DND-41 (cell line): Measurements from ENCODE around the gene CHAT.

Experiments
- ATAC-seq: fragments of 200-7000 bp; cut with Tn5 transposase; 3 replicates; pipeline ENCODE4 v1.9.1; 2021; ENCODE audit warnings: low read depth; ENCODE audit not compliant: insufficient read depth
- DNase-seq: peaks from one replicate; pipeline ENCODE4 v3.0.0-alpha.2; 2020
- H2AFZ ChIP-seq: 2 replicates; pipeline ENCODE4 v1.6.0; 2012; ENCODE audit warnings: low read depth, low read length
- H3K27ac ChIP-seq: 2 replicates; pipeline ENCODE4 v1.5.1; 2012; ENCODE audit warnings: low read length, inconsistent platforms
- H3K27me3 ChIP-seq: fragments of 200-600 bp; sonication (generic); 2 replicates; pipeline ENCODE4 v1.6.0; 2012; ENCODE audit warnings: low read length, mild to moderate bottlenecking, inconsistent platforms; ENCODE audit not compliant: insufficient read depth, poor library complexity
- H3K36me3 ChIP-seq: 2 replicates; pipeline ENCODE4 v1.5.1; 2012; ENCODE audit warnings: low read length, inconsistent platforms; ENCODE audit not compliant: insufficient read depth
- H3K4me1 ChIP-seq: 2 replicates; pipeline ENCODE4 v1.5.1; 2012; ENCODE audit warnings: mild to moderate bottlenecking, low read length; ENCODE audit not compliant: insufficient read depth
- H3K4me2 ChIP-seq: 2 replicates; pipeline ENCODE4 v1.6.0; 2012; ENCODE audit warnings: mild to moderate bottlenecking, moderate library complexity, low read length, inconsistent platforms; ENCODE audit not compliant: insufficient read depth
- H3K4me3 ChIP-seq, 2 experiments: fragments of 200-600 bp in 1 of 2; shearing (Covaris generic) in 1 of 2; 2 replicates each; pipeline ENCODE4 v1.5.1; 2012 to 2016; ENCODE audit warnings: inconsistent platforms in 2 of 2, low read length in 2 of 2, mild to moderate bottlenecking in 2 of 2, low read depth in 1 of 2, moderate library complexity in 1 of 2
- H3K79me2 ChIP-seq: 2 replicates; pipeline ENCODE4 v1.6.0; 2012; ENCODE audit warnings: low read length, inconsistent platforms; ENCODE audit not compliant: insufficient read depth
- H3K9ac ChIP-seq: 2 replicates; pipeline ENCODE4 v1.6.0; 2012; ENCODE audit warnings: low read depth, mild to moderate bottlenecking, inconsistent platforms, low read length, moderate library complexity
- H3K9me3 ChIP-seq: 2 replicates; pipeline ENCODE4 v1.5.1; 2012; ENCODE audit warnings: low read length, moderate library complexity, mild to moderate bottlenecking, inconsistent platforms; ENCODE audit not compliant: insufficient read depth, severe bottlenecking
- H4K20me1 ChIP-seq: 2 replicates; pipeline ENCODE4 v1.6.0; 2012; ENCODE audit warnings: low read length; ENCODE audit not compliant: insufficient read depth
- CTCF ChIP-seq: IDR thresholded peaks from 2 replicates; pipeline ENCODE4 v1.5.1; 2012; ENCODE audit warnings: borderline replicate concordance, low read length, moderate library complexity, mild to moderate bottlenecking; ENCODE audit not compliant: poor library complexity, severe bottlenecking; ENCODE audit errors: extremely low read depth
- EZH2 ChIP-seq: IDR thresholded peaks from 3 replicates; pipeline ENCODE4 v1.6.1; 2012; ENCODE audit warnings: borderline replicate concordance, low read depth, mild to moderate bottlenecking, moderate library complexity, low read length, inconsistent platforms; ENCODE audit not compliant: severe bottlenecking

The CHAT gene

DNA sequence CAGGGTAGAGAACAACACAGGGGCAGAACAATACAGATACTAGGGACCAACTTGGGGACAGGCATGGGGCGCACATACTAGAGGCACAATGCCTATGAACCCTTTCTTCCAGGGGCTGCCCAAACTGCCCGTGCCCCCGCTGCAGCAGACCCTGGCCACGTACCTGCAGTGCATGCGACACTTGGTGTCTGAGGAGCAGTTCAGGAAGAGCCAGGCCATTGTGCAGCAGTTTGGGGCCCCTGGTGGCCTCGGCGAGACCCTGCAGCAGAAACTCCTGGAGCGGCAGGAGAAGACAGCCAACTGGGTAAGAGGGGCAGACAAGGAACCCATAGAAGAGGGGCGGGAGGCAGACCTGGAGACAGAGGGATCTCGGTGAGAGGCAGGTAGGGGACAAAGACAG is 5.8 kb downstream of the CHAT start:
- Histone ChIP-seq H3K9ac (no peak overlapping the region), H4K20me1 (no peaks in the 10 kb centered on the region; the same call in 1 of the 2 replicates), H3K79me2 (no peaks in the 10 kb centered on the region), H3K27me3 (no peaks in the 10 kb centered on the region), H3K4me3 (no peak overlapping the region), H2AFZ (no peak overlapping the region), H3K4me2 (no peak overlapping the region), H3K9me3 (no peaks in the 10 kb centered on the region), H3K36me3 (no peaks in the 10 kb centered on the region), H3K27ac (no peak overlapping the region), H3K4me1 (no peaks in the 10 kb centered on the region)
- ATAC-seq (no peak), DNase-seq (no peak)
- TF ChIP-seq EZH2 (no peak), CTCF (peak; percentile 28)

- no peaks in the 10 kb centered on the region for H3K9me3 ChIP-seq
- no peak overlapping the region for H3K4me3 ChIP-seq
- no peaks in the 10 kb centered on the region for H3K4me1 ChIP-seq
- TF ChIP-seq EZH2 = no peak
- TF ChIP-seq CTCF = no peak
- no peaks in the 10 kb centered on the region for H3K36me3 ChIP-seq
- ATAC-seq (no peak), DNase-seq (no peak)
- no peaks in the 10 kb centered on the region for H3K79me2 ChIP-seq
- H3K27me3 ChIP-seq = no peaks in the 10 kb centered on the region
- no peak overlapping the region for H2AFZ ChIP-seq
- no peak overlapping the region for H3K27ac ChIP-seq
- H3K4me2 ChIP-seq = no peak overlapping the region
- H4K20me1 ChIP-seq = no peaks in the 10 kb centered on the region; the same call in 1 of the 2 replicates
- no peak overlapping the region for H3K9ac ChIP-seq
Observed at GRCh38 chr10:49620286-49620810, 6.5 kb downstream of the CHAT start.

DNA sequence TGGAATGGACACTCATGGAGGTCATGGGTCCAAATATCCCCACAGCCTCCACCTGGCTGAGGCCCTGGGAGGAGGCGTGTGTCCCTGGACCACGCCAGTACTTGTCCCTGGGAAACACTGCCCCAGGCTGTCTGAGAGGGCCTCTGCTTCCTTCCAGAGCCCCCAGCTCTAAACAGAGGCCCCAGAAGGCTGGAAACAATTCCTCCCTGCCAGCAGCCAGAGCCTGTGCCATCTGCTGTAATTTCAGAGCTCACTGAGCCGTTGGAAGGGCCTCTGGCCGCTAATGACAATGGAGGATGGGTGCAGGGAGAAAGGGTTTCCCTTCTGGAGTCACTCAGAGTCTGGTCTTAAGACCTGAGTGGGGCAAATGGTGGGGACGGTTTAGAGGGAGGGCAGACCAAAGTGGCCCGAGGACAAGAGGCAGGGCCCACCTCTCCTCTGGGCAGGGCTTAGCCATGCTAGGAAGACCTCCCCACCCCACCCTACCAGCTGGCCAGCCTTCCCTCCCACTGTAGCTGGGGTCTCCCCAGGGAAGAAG is 7.1 kb downstream of the CHAT start:
- Histone ChIP-seq H3K9me3 (no peaks in the 10 kb centered on the region), H3K79me2 (no peaks in the 10 kb centered on the region), H4K20me1 (no peaks in the 10 kb centered on the region; the same call in 1 of the 2 replicates), H3K36me3 (no peaks in the 10 kb centered on the region), H3K4me3 (no peak overlapping the region), H3K9ac (no peak overlapping the region), H3K27ac (no peak overlapping the region), H2AFZ (no peak overlapping the region), H3K4me1 (no peaks in the 10 kb centered on the region), H3K4me2 (no peak overlapping the region), H3K27me3 (no peaks in the 10 kb centered on the region)
- ATAC-seq (no peak), DNase-seq (no peak)
- TF ChIP-seq EZH2 (no peak), CTCF (no peak)
